ENCODE measurements around the gene HOXB6. TPM values are rescaled to one million over a fixed set of nuclear protein-coding genes. Genes with fewer than 3 reads are reported as not detected.

Gene HOXB6
- total RNA-seq (2014; rRNA removed; shearing (Covaris generic)): not detected in 2 replicates

DNA sequence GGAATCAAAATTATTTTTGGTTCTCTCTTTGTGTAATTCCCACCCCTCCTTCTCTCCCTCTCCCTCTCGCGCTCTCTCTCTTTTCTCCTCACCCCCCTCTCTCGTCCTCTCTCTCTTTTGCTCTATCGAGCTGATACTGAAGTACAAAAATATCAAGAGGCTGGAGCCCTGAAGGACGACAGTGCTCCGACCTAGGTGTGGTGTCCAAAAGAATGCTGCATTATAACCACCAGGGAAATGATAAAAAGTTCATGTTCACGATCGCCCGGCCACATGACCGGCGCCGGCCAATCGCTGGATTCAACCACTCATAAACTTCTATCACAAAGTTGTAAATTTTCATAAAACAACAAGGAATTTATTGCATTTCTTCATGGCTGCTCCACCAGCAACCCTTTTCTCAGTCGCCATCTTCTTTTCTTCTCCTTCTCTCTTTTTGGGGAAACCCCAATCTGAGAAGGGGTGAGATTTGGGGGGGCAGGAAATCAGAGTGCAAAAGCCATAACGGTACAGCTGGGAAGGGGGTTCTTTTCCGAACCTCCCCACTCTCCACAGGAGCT is at the start of gene HOXB6:
Gene HOXB6, minus strand, starts transcription at position 217 of the 560 bp plus-strand sequence. CDS start 6,836 bp downstream, outside the sequence.
- Histone ChIP-seq H3K36me3 (replicated peaks; ENCODE audit: control insufficient read depth, insufficient read depth, low read length) (no peaks in the 10 kb centered on the region), H3K4me3 (ENCODE audit: insufficient read depth, low read depth, low read length) (no peak within 1 kb of the TSS), H3K27me3 (ENCODE audit: control insufficient read depth, insufficient read depth, low read length) (peaks cover 99% of the 10 kb centered on the region)
- DNase-seq: no peak

GRCh38 chr17:48649741-48650140 is 45.0 kb upstream of the HOXB6 start:
- peaks cover 54% of the 10 kb centered on the region for H3K27me3 ChIP-seq (ENCODE audit: control insufficient read depth, insufficient read depth, low read length)
- no peaks in the 10 kb centered on the region for H3K36me3 ChIP-seq (replicated peaks; ENCODE audit: control insufficient read depth, insufficient read depth, low read length)
- DNase-seq: no peak
- no peak overlapping the region for H3K4me3 ChIP-seq (ENCODE audit: insufficient read depth, low read depth, low read length)

GRCh38 chr17:48647963-48648245 is 43.1 kb upstream of the HOXB6 start:
- Histone ChIP-seq H3K27me3 (ENCODE audit: control insufficient read depth, insufficient read depth, low read length) (peaks cover 72% of the 10 kb centered on the region), H3K36me3 (replicated peaks; ENCODE audit: control insufficient read depth, insufficient read depth, low read length) (no peaks in the 10 kb centered on the region), H3K4me3 (ENCODE audit: insufficient read depth, low read depth, low read length) (no peak overlapping the region)
- no peak for DNase-seq

DNA sequence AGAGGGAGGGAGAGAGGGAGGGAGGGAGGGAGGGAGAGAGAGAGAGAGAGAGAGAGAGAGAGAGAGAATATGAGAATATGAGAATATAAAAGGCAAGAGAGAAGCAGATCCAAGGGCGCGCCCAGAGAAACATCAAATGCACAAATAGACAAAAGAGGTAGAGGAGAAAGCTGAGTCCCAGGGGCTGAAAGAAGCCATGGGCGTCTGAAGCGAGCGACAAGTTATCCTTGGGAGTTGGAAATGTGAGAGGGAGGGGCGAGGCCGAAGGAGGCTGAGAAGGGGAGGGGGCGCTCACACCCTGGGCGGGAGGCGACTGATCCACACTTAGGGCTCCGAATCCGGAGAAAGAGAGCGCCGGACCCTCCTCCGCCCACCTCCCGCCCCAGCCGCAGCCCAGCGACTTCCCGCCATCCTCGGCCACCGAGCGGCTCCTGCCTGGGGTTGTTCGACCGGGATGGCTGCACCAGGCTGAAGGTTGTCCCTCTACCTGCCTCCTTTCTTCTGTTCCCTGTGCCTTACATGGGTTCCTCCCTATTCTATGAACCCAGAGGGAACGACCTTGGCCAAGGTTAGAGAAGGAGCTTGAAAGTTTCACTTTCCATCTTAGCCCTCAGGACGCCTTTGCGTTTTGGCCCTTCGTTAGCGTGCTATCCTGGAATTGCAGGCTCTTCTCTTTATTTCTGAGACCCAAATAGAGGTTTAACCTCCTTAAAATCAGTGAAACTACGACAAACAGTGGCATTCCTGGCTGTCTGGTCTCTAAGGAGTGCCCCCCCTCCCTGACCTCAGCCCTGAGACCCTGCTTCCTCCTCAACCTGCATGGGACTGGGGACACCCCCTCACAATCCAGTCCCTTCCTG is 42.5 kb upstream of the HOXB6 start:
- peak overlapping the region; percentile 28 for H3K4me3 ChIP-seq (ENCODE audit: insufficient read depth, low read depth, low read length)
- H3K36me3 ChIP-seq (replicated peaks; ENCODE audit: control insufficient read depth, insufficient read depth, low read length): no peaks in the 10 kb centered on the region
- DNase-seq: peak; percentile 88
- H3K27me3 ChIP-seq (ENCODE audit: control insufficient read depth, insufficient read depth, low read length): peaks cover 78% of the 10 kb centered on the region

DNA sequence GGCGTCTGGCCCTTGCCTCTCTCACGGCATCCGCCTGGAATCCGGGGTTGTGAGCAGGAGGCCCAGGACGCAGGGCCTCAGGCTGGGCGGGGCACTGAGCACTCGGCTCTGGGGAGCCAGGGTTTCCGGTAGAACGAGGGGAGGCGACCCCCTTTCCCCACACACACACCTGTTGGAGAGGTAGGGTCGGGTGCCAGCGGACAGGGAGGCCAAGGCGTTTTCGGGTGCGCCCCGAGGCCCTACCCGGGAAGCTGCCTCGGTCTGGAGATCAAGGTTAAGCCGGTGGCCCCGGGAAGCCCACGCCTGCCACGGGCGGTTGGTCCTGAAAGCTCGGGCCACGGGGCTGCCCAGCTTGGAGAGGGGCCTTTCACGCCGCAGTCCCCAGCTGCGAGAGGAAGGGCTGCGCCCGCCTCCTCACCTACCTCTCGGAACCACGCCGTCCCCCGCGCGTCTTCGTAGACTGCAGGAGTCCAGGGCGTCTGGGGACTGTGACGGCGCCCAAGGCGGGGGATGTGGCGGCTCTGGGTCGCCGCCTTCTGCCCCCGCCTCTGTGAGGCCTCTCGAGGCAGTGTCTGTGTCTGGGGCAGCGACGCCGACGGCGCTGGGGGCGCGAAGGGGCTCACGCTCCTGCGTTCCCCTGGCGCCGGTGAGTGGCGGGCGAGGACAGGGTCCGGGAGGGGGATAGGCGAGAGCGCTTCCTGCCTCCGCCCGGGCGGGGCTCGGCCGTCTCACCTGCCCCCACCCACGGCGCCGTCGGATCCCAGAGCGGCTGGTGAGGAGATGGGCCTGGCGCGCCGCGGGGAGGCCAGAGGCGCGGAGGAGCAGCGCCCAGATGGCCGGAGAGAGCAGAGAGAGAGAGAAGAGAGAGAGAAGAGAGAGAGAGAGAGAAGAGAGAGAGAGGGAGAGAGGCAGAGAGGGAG is 41.7 kb upstream of the HOXB6 start:
- H3K27me3 ChIP-seq (ENCODE audit: control insufficient read depth, insufficient read depth, low read length): peaks cover 87% of the 10 kb centered on the region
- no peaks in the 10 kb centered on the region for H3K36me3 ChIP-seq (replicated peaks; ENCODE audit: control insufficient read depth, insufficient read depth, low read length)
- peak overlapping the region; percentile 43 for H3K4me3 ChIP-seq (ENCODE audit: insufficient read depth, low read depth, low read length)
- peak; percentile 90 for DNase-seq

GRCh38 chr17:48645639-48646182 is 40.9 kb upstream of the HOXB6 start:
- H3K27me3 ChIP-seq (ENCODE audit: control insufficient read depth, insufficient read depth, low read length): peaks cover 94% of the 10 kb centered on the region
- peak overlapping the region; percentile 43; the same call in 1 of the 2 replicates for H3K4me3 ChIP-seq (ENCODE audit: insufficient read depth, low read depth, low read length)
- no peak for DNase-seq

GRCh38 chr17:48644910-48645557 is 40.2 kb upstream of the HOXB6 start:
- peaks cover 97% of the 10 kb centered on the region for H3K27me3 ChIP-seq (ENCODE audit: control insufficient read depth, insufficient read depth, low read length)
- no peaks in the 10 kb centered on the region for H3K36me3 ChIP-seq (replicated peaks; ENCODE audit: control insufficient read depth, insufficient read depth, low read length)
- no peak for DNase-seq
- no peak overlapping the region for H3K4me3 ChIP-seq (ENCODE audit: insufficient read depth, low read depth, low read length)

More at GRCh38 chr17:48645639-48646182, 40.9 kb upstream of the HOXB6 start:
- no peaks in the 10 kb centered on the region for H3K36me3 ChIP-seq (replicated peaks; ENCODE audit: control insufficient read depth, insufficient read depth, low read length)

- H3K36me3 ChIP-seq (replicated peaks; ENCODE audit: control insufficient read depth, insufficient read depth, low read length): no peaks in the 10 kb centered on the region
- peaks cover 97% of the 10 kb centered on the region for H3K27me3 ChIP-seq (ENCODE audit: control insufficient read depth, insufficient read depth, low read length)
- peak; percentile 7 for DNase-seq
- no peak overlapping the region for H3K4me3 ChIP-seq (ENCODE audit: insufficient read depth, low read depth, low read length)
These were observed 39.4 kb upstream of the HOXB6 start for GRCh38 chr17:48644159-48644558.

DNA sequence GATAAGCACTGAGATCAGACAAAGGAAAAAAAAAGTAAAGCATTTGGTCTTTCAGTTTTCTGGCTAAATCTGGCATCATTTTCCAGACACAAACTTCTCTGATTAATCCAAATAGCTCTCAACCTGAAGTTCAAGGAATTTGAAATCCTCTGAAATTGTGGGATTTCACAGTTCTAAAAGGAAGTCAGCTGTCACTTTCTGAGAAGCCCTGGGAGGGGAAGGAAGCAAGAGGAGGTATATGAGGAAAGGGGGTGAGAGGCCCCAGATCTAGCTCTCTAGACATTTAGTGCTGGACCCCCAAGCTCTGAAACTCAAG is 38.9 kb upstream of the HOXB6 start:
- peaks cover 98% of the 10 kb centered on the region for H3K27me3 ChIP-seq (ENCODE audit: control insufficient read depth, insufficient read depth, low read length)
- H3K36me3 ChIP-seq (replicated peaks; ENCODE audit: control insufficient read depth, insufficient read depth, low read length): no peaks in the 10 kb centered on the region
- H3K4me3 ChIP-seq (ENCODE audit: insufficient read depth, low read depth, low read length): no peak overlapping the region
- peak; percentile 9 for DNase-seq

- Histone ChIP-seq H3K36me3 (replicated peaks; ENCODE audit: control insufficient read depth, insufficient read depth, low read length) (no peaks in the 10 kb centered on the region), H3K4me3 (ENCODE audit: insufficient read depth, low read depth, low read length) (no peak overlapping the region), H3K27me3 (ENCODE audit: control insufficient read depth, insufficient read depth, low read length) (peaks cover 99% of the 10 kb centered on the region)
- DNase-seq: peak; percentile 51
These were observed 38.3 kb upstream of the HOXB6 start for GRCh38 chr17:48642843-48643696.

- no peak overlapping the region for H3K4me3 ChIP-seq (ENCODE audit: insufficient read depth, low read depth, low read length)
- H3K36me3 ChIP-seq (replicated peaks; ENCODE audit: control insufficient read depth, insufficient read depth, low read length): no peaks in the 10 kb centered on the region
- peak; percentile 91 for DNase-seq
- H3K27me3 ChIP-seq (ENCODE audit: control insufficient read depth, insufficient read depth, low read length): peaks cover 99% of the 10 kb centered on the region
These were observed 37.5 kb upstream of the HOXB6 start for GRCh38 chr17:48642059-48642842.

- DNase-seq: peak; percentile 86
- H3K4me3 ChIP-seq (ENCODE audit: insufficient read depth, low read depth, low read length): no peak overlapping the region
- H3K27me3 ChIP-seq (ENCODE audit: control insufficient read depth, insufficient read depth, low read length): peaks cover 100% of the 10 kb centered on the region
- no peaks in the 10 kb centered on the region for H3K36me3 ChIP-seq (replicated peaks; ENCODE audit: control insufficient read depth, insufficient read depth, low read length)
These were observed 36.8 kb upstream of the HOXB6 start for GRCh38 chr17:48641541-48642058.

DNA sequence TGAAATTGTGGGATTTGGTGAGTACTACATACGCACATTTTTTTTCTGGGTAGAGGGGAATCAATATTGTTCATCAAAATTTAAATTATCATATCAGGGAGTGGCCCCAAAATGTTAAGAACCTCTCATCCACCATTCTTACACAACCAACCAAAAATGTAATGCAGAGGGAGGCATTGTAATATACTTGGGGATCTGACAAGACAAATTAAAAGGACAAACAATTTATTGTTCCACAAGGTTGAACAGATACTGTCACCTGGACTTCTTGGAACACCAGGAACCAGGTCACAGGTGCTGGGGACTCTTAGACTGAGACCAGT is 36.0 kb upstream of the HOXB6 start:
- Histone ChIP-seq H3K27me3 (ENCODE audit: control insufficient read depth, insufficient read depth, low read length) (peaks cover 98% of the 10 kb centered on the region), H3K4me3 (ENCODE audit: insufficient read depth, low read depth, low read length) (no peak overlapping the region), H3K36me3 (replicated peaks; ENCODE audit: control insufficient read depth, insufficient read depth, low read length) (no peaks in the 10 kb centered on the region)
- peak; percentile 10 for DNase-seq

Data from H7 (cell line).